ENCODE data around the gene UROC1. TPM values are rescaled to one million over a fixed set of nuclear protein-coding genes. Genes with fewer than 3 reads are reported as not detected.

UROC1 gene
- total RNA-seq, 1 donor from 2014 or later: not detected

GRCh38 chr3:126545544-126545943 lies 28.0 kb upstream of the UROC1 start:
- H3K9me3 ChIP-seq: no peaks in the 10 kb centered on the region
- H3K36me3 ChIP-seq: no peaks in the 10 kb centered on the region
- no peaks in the 10 kb centered on the region for H3K4me1 ChIP-seq
- no peak overlapping the region for H3K4me3 ChIP-seq
- TF ChIP-seq, protein P1, sequence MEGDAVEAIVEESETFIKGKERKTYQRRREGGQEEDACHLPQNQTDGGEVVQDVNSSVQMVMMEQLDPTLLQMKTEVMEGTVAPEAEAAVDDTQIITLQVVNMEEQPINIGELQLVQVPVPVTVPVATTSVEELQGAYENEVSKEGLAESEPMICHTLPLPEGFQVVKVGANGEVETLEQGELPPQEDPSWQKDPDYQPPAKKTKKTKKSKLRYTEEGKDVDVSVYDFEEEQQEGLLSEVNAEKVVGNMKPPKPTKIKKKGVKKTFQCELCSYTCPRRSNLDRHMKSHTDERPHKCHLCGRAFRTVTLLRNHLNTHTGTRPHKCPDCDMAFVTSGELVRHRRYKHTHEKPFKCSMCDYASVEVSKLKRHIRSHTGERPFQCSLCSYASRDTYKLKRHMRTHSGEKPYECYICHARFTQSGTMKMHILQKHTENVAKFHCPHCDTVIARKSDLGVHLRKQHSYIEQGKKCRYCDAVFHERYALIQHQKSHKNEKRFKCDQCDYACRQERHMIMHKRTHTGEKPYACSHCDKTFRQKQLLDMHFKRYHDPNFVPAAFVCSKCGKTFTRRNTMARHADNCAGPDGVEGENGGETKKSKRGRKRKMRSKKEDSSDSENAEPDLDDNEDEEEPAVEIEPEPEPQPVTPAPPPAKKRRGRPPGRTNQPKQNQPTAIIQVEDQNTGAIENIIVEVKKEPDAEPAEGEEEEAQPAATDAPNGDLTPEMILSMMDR (IDR thresholded peaks at IDR 0.05): no peak
- H3K27ac ChIP-seq: no peak overlapping the region
- intact Hi-C loops (cut with DNase I): no loop called here
- peak in 1 of 2 donors; percentile 13 for DNase-seq (ENCODE audit: low spot score in 2 of 2)
- H3K27me3 ChIP-seq: peaks cover 11% of the 10 kb centered on the region

- intact Hi-C loops (cut with DNase I): no loop called here
- H3K36me3 ChIP-seq: no peaks in the 10 kb centered on the region
- H3K4me1 ChIP-seq: no peaks in the 10 kb centered on the region
- H3K27ac ChIP-seq: no peak overlapping the region
- DNase-seq (ENCODE audit: low spot score in 2 of 2): peak in 1 of 2 donors; percentile 57
- H3K9me3 ChIP-seq: no peaks in the 10 kb centered on the region
- H3K4me3 ChIP-seq: no peak overlapping the region
- TF ChIP-seq, protein P1 (IDR thresholded peaks at IDR 0.05): no peak
- H3K27me3 ChIP-seq: peaks cover 11% of the 10 kb centered on the region
Observed at GRCh38 chr3:126544596-126545281, 27.2 kb upstream of the UROC1 start.

- no peaks in the 10 kb centered on the region for H3K4me1 ChIP-seq
- DNase-seq (ENCODE audit: low spot score in 2 of 2): peak in 1 of 2 donors; percentile 22
- H3K9me3 ChIP-seq: no peaks in the 10 kb centered on the region
- H3K4me3 ChIP-seq: no peak overlapping the region
- no peak overlapping the region for H3K27ac ChIP-seq
- peaks cover 11% of the 10 kb centered on the region for H3K27me3 ChIP-seq
- intact Hi-C loops (cut with DNase I): no loop called here
- no peaks in the 10 kb centered on the region for H3K36me3 ChIP-seq
- TF ChIP-seq, protein P1 (IDR thresholded peaks at IDR 0.05): no peak
Observed at GRCh38 chr3:126543457-126544061, 26.0 kb upstream of the UROC1 start.

DNA sequence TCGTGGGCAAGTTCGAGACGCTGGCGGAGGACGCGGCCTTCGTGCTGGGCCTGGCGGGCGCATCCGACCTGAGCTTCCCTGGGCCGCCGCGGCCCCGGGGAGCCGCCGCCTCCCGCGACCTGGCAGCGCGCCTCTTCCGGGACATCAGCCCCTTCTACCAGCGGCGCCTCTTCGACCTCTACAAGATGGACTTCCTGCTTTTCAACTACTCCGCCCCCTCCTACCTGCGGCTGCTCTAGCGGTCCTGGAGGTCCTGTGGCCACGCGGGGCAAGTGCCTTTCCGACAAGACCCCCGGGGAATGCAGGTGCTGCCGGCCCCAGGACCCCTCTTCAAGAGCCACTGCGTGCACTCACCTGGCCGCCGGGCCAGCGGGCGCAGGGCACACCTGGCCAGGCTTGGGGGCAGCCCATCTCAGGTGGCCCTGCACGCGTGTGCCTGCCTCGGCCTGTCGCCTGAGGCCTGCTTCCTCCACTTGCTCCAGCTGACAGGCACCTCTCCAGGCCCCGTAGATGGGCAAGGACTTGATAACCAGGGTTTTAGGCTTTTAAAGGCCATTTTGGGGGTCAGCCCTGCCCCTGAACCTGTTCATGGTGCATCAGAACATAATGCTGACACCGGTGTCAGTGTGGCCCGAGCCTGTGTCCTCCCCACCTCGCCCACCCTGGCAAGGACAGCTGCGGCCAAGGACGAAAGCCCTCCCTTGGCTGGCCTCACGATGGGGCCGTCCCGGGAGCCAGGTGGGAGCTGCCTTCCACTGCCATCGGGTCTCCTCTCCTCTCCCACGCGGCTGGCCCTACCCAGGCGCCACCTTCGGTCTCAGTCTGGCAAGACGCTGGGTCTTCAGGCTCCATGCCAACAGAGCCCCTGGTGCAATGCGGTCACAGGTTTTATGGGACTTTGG lies 25.0 kb upstream of the UROC1 start:
- TF ChIP-seq, protein P1 (IDR thresholded peaks at IDR 0.05): no peak
- H3K4me3 ChIP-seq: no peak overlapping the region
- H3K9me3 ChIP-seq: no peaks in the 10 kb centered on the region
- no peaks in the 10 kb centered on the region for H3K36me3 ChIP-seq
- intact Hi-C loops (cut with DNase I): no loop called here
- H3K4me1 ChIP-seq: no peaks in the 10 kb centered on the region
- no peak overlapping the region for H3K27ac ChIP-seq
- peaks cover 11% of the 10 kb centered on the region for H3K27me3 ChIP-seq
- peak in 1 of 2 donors; percentile 60 for DNase-seq (ENCODE audit: low spot score in 2 of 2)

DNA sequence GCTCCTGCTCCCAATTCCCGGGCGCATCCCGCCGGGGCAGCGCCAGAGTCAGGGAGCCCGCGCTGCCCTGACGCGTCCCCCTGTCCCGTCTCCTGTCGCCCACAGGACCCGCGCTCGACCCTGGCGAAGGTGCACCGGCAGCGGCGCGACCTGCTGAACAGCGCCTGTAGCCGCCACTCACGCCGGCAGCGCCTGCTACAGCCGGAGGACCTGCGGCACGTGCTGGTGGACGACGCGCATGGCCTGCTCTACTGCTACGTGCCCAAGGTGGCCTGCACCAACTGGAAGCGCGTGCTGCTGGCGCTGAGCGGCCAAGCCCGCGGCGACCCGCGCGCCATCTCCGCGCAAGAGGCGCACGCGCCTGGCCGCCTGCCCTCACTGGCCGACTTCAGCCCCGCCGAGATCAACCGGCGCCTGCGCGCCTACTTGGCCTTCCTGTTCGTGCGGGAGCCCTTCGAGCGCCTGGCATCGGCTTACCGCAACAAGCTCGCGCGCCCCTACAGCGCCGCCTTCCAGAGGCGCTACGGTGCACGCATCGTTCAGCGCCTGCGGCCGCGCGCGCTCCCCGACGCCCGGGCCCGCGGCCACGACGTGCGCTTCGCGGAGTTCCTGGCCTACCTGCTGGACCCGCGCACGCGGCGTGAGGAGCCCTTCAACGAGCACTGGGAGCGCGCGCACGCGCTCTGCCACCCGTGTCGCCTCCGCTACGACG lies 24.2 kb upstream of the UROC1 start:
- intact Hi-C loops (cut with DNase I): no loop called here
- Histone ChIP-seq H3K4me3 (no peak overlapping the region), H3K4me1 (no peaks in the 10 kb centered on the region), H3K27ac (no peak overlapping the region), H3K27me3 (peaks cover 11% of the 10 kb centered on the region), H3K9me3 (no peaks in the 10 kb centered on the region), H3K36me3 (no peaks in the 10 kb centered on the region)
- peak in 1 of 2 donors; percentile 48 for DNase-seq (ENCODE audit: low spot score in 2 of 2)
- TF ChIP-seq, protein P1 (IDR thresholded peaks at IDR 0.05): no peak

Measured in ascending aorta (tissue), 2 donors.